Mammary epithelial cell (primary cell): ENCODE measurements around the gene LCT.

ENCODE experiments used
- EZH2 ChIP-seq: IDR thresholded peaks from 2 replicates; pipeline ENCODE4 v1.6.1; 2012; ENCODE audit warnings: low read length, inconsistent platforms, borderline replicate concordance
- TF ChIP-seq, protein P1 (sequence below), 2 donors: IDR thresholded peaks in 1 of 2; conservative IDR thresholded peaks in 1 of 2; 2 replicates each; pipeline ENCODE4 v1.5.1; 2011 to 2012; ENCODE audit warnings: inconsistent platforms in 2 of 2, low read length in 2 of 2, mild to moderate bottlenecking in 2 of 2, control low read depth in 1 of 2, low read depth in 1 of 2; ENCODE audit not compliant: insufficient read depth in 1 of 2; ENCODE audit errors: extremely low read depth in 1 of 2

DNA sequence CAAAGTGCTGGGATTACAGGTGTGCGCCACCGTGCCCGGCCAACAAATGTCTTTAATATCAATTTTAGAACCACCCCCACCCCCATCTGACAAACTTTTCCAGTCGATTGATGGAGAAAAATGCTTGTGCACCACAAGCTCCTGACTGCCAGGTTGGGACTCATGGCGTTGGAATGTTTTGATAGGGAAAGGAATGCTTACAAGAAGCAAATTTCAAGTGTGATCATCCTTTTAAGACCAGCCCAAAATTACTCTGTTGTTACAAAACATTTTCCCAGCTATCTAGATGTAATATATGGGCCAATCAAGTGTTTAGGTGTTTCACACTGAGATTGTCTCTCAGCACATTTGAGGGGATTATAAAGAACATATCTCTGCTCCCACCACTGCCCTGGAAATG, 50.2 kb downstream of the LCT start:
- TF ChIP-seq, protein P1, sequence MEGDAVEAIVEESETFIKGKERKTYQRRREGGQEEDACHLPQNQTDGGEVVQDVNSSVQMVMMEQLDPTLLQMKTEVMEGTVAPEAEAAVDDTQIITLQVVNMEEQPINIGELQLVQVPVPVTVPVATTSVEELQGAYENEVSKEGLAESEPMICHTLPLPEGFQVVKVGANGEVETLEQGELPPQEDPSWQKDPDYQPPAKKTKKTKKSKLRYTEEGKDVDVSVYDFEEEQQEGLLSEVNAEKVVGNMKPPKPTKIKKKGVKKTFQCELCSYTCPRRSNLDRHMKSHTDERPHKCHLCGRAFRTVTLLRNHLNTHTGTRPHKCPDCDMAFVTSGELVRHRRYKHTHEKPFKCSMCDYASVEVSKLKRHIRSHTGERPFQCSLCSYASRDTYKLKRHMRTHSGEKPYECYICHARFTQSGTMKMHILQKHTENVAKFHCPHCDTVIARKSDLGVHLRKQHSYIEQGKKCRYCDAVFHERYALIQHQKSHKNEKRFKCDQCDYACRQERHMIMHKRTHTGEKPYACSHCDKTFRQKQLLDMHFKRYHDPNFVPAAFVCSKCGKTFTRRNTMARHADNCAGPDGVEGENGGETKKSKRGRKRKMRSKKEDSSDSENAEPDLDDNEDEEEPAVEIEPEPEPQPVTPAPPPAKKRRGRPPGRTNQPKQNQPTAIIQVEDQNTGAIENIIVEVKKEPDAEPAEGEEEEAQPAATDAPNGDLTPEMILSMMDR (conservative IDR thresholded peaks at IDR 0.05 in 1 of 2, IDR thresholded peaks at IDR 0.05 in 1 of 2; ENCODE audit: extremely low read depth in 1 of 2, insufficient read depth in 1 of 2, low read depth in 1 of 2, low read length in 2 of 2) = no peak
- no peak for TF ChIP-seq EZH2
